ENCODE results near the gene STXBP6. TPM values are rescaled to one million over a fixed set of nuclear protein-coding genes. Genes with fewer than 3 reads are reported as not detected.

STXBP6 gene
- total RNA-seq, 2 donors from 2014 or later = 13.5 to 20.2 TPM

DNA sequence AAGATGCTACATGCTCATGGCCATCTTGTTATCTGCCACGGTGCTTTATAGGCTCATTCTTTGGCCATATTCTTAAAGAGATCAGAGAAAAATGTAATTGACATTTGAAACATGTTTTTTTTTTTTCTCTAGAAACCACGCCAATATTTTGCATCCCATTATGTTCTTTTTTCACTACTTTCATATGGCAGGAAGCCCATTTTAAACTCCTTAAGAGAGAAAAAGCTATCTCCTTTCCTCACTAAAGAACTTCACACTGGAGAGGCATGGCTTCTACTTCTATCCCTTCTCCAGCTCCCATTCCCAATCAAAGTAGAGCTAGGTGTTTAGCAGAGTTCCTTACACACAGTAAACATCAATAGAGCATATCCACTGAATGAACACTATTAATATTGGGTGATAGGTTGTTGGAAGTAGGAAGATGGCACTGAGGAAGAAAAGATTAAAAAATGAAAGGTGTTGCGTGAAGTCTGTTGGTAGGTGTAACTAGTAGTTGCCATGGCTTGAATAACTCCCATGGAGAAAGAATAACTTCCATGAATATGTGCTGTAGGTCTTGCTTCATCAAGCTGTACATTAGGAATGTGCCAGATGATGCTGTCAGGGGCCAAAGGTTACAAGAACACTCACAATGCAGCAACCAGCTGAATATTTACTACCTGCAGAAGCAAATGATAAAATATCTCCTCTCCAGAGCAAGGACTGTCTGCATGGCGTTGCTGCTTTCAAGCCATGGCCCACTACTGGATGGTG lies 178.8 kb downstream of the STXBP6 start:
- peaks cover 0 to 39% of the 10 kb centered on the region in 2 donors for H3K4me1 ChIP-seq
- no peaks in the 10 kb centered on the region for H3K27me3 ChIP-seq
- H3K4me3 ChIP-seq = no peak overlapping the region
- H3K27ac ChIP-seq = no peak overlapping the region
- no peak for DNase-seq (ENCODE audit: low spot score)
- H3K9me3 ChIP-seq = no peaks in the 10 kb centered on the region
- H3K36me3 ChIP-seq = no peaks in the 10 kb centered on the region
- no peak for TF ChIP-seq CTCF (IDR thresholded peaks at IDR 0.05)

DNA sequence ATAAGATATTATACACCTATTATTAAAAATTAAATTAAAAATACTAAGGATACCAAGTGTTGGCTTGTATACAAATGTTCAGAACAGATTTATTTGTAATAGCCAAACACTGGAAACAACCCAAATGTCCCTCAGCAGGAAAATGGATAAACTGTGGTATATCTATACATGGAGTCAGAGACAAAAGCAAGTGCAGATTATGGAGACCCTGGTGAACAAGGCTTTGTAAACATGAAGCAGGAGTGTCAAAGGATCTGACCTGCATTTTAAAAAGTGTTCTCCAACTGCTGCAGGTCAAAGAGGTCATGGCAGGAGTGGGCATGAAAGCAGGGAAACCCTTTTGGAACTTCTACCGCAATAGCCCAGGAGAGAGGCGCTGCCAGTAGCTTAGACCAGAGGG lies 181.6 kb downstream of the STXBP6 start:
- no peak for DNase-seq (ENCODE audit: low spot score)
- TF ChIP-seq CTCF (IDR thresholded peaks at IDR 0.05) = no peak
- Histone ChIP-seq H3K27me3 (no peaks in the 10 kb centered on the region), H3K27ac (no peak overlapping the region), H3K4me3 (no peak overlapping the region), H3K9me3 (no peaks in the 10 kb centered on the region), H3K36me3 (no peaks in the 10 kb centered on the region), H3K4me1 (peaks cover 0 to 14% of the 10 kb centered on the region in 2 donors)

DNA sequence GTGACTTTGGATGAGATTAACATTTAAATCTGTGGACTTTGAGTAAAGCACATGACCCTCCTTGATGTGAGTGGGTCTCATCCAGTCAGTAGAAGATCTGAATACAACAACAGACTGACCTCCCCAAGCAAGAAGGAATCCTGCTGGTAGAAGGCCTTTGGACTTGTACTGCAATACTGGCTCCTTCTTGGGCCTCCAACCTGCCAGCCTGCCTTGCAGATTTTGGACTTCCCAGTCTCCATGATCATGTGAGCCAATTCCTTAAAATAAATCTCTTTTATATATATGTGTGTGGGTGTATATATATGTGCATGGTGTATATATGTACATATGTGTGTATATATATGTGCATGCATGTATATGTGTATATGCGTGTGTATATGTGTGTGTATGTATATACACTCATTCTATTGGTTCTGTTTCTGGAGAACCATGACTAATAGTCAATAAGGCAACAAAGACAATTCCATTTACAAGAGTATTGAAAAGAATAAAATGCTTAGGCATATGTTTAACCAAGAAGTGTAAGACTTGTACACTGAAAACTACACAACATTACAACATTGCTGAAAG lies 183.8 kb downstream of the STXBP6 start:
- Histone ChIP-seq H3K4me1 (peaks cover 0 to 5% of the 10 kb centered on the region in 2 donors), H3K27me3 (no peaks in the 10 kb centered on the region), H3K9me3 (no peaks in the 10 kb centered on the region), H3K36me3 (no peaks in the 10 kb centered on the region), H3K4me3 (no peak overlapping the region), H3K27ac (no peak overlapping the region)
- no peak for DNase-seq (ENCODE audit: low spot score)
- TF ChIP-seq CTCF (IDR thresholded peaks at IDR 0.05) = no peak

DNA sequence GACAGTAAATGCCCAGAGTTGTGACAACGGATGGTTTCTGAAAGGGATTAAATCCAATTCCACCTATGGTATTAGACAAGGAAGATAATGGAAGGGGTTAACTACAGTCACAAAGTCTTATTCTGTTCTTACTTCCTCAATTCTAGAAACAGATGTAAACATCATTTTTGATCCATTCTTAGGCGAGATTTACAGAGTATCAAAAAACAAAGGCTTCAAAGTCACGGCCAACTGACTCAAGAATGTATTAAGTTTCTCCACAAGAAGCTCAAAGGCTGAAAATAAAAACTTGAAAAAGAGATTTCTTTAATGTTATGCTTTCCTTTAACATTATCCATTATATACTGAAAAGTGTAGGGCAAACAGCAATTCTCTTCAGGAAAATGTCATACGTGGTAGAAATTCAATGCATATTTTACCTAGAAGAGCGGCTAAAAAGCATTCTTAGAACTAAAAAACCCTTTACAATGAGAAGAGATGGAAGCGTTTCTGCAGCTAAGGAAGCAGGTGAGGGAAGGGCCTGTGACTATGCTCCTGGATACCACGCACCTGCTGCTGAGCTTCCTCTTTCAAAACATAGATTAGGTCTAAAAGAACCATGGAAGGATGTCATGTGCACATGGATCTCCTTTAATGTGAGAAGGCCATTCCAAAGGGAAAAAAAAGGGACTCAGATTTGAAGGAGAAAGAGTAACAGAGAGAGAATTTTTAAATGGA lies 185.8 kb downstream of the STXBP6 start:
- no peak for DNase-seq (ENCODE audit: low spot score)
- H3K4me1 ChIP-seq = peaks cover 0 to 7% of the 10 kb centered on the region in 2 donors
- no peaks in the 10 kb centered on the region for H3K9me3 ChIP-seq
- no peak overlapping the region for H3K4me3 ChIP-seq
- no peak overlapping the region for H3K27ac ChIP-seq
- H3K27me3 ChIP-seq = no peaks in the 10 kb centered on the region
- H3K36me3 ChIP-seq = no peaks in the 10 kb centered on the region
- no peak for TF ChIP-seq CTCF (IDR thresholded peaks at IDR 0.05)

DNA sequence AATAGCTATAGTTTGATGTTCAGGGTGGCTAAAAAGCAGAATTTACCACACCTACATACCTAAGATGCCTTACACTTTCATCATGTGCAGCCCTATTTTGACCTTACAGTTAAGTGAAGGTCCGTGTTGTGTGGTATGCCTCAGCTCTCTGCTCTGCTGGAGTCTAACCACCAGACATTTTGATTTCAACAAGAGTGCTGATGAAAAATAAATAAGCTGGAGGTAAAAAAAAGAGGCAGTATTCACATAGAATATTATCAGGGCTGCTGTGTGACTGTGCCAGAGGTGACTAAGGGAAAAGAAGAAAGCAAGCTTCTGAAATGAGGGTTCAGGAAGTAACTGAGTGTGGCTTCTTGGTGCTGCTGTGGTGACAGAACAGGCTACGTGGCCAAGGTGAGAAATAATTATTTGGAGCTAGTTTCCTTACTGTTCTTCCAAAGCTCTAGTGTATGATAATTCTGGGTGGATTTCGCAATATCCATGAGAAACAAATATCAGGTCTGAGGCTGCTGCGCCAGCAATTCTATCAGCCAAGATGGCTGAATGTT lies 188.8 kb downstream of the STXBP6 start:
- Histone ChIP-seq H3K9me3 (no peaks in the 10 kb centered on the region), H3K27ac (peak overlapping the region in 1 of 2 donors; percentile 17), H3K4me1 (peaks cover 0 to 7% of the 10 kb centered on the region in 2 donors), H3K36me3 (no peaks in the 10 kb centered on the region), H3K4me3 (no peak overlapping the region), H3K27me3 (no peaks in the 10 kb centered on the region)
- no peak for TF ChIP-seq CTCF (IDR thresholded peaks at IDR 0.05)
- no peak for DNase-seq (ENCODE audit: low spot score)

Data from right atrium auricular region (tissue), 2 donors.